Measurements from ENCODE around the gene ATL3.

ATL3 gene

DNA sequence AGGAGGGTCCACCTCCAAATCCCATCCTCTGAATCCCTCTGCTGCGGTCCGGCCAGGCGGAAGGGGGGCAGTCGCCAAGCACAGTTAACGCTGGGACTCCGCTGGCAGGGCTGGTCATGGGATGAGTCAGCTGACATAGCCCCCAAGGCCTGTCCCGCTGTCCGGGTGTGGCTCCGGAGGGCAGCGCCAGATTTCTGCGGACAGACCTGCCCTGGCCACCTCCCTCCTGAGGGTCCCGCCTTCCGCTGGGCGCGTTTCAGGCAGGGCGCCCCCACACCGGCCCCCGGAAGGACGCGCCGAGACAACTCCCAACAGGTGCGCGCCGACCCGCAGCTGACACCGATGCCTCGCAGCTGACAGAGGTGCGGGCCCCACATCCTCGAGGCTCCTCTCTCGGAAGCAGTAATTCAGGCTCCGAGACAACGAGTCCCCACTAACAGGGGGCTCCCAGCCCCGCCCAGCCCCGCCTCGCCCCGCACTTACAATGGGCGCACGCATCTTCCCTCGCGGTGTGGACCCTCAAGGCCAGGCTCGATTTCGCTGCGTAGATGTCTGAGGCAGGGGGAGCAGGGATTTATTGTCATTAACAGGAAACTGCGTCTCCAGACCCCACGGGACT is 57.5 kb downstream of the ATL3 start:
- DNase-seq (ENCODE audit: low read depth) = no peak
- peak overlapping the region; percentile 73 for H3K4me3 ChIP-seq (ENCODE audit: low read length)
- TF ChIP-seq, protein P1, sequence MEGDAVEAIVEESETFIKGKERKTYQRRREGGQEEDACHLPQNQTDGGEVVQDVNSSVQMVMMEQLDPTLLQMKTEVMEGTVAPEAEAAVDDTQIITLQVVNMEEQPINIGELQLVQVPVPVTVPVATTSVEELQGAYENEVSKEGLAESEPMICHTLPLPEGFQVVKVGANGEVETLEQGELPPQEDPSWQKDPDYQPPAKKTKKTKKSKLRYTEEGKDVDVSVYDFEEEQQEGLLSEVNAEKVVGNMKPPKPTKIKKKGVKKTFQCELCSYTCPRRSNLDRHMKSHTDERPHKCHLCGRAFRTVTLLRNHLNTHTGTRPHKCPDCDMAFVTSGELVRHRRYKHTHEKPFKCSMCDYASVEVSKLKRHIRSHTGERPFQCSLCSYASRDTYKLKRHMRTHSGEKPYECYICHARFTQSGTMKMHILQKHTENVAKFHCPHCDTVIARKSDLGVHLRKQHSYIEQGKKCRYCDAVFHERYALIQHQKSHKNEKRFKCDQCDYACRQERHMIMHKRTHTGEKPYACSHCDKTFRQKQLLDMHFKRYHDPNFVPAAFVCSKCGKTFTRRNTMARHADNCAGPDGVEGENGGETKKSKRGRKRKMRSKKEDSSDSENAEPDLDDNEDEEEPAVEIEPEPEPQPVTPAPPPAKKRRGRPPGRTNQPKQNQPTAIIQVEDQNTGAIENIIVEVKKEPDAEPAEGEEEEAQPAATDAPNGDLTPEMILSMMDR (conservative IDR thresholded peaks at IDR 0.05; ENCODE audit: low read depth, low read length) = no peak

DNA sequence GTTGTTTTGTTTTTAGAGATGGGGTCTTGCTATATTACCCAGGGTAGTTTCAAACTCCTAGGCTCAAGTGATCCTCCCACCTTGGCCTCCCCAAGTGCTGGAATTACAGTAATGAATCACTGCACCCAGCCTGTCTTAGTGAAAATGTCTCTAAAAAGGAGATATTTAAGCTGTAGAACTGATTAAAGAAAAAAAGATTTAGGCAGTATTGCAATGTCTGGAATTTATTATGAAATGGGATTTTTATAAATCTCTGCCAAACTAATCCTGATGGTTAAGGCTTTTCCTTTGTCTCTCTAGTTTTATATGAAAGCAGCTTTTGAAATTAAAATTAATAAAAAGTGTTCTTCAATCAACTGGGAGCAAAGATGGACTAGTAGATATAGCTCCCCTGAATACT is 59.0 kb downstream of the ATL3 start:
- peak overlapping the region; percentile 73 for H3K4me3 ChIP-seq (ENCODE audit: low read length)
- TF ChIP-seq, protein P1 (conservative IDR thresholded peaks at IDR 0.05; ENCODE audit: low read depth, low read length) = no peak
- DNase-seq (ENCODE audit: low read depth) = no peak

DNA sequence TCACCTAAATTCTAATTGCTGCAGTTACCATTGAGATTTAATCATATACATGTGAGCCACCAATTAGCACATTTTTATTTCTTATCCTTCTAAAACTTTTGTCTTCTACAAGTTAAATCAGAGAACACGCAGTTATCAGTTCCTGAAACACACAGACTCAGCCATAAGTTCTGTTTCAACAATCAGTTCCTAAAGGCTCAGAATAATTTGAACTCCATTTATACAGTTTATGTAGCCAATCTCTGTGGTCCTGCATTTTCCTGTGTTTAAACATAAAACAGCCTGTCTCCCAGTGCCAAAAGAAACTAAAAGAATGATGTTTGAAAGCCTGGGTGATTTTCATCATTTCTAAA is 59.8 kb downstream of the ATL3 start:
- no peak for DNase-seq (ENCODE audit: low read depth)
- H3K4me3 ChIP-seq (ENCODE audit: low read length) = no peak overlapping the region
- TF ChIP-seq, protein P1 (conservative IDR thresholded peaks at IDR 0.05; ENCODE audit: low read depth, low read length) = no peak

- DNase-seq (ENCODE audit: low read depth) = no peak
- H3K4me3 ChIP-seq (ENCODE audit: low read length) = no peak overlapping the region
- TF ChIP-seq, protein P1 (conservative IDR thresholded peaks at IDR 0.05; ENCODE audit: low read depth, low read length) = no peak
Observed at GRCh38 chr11:63610604-63611394, 60.4 kb downstream of the ATL3 start.

- TF ChIP-seq, protein P1 (conservative IDR thresholded peaks at IDR 0.05; ENCODE audit: low read depth, low read length) = no peak
- no peak overlapping the region for H3K4me3 ChIP-seq (ENCODE audit: low read length)
- DNase-seq (ENCODE audit: low read depth) = no peak
Observed at GRCh38 chr11:63609971-63610580, 61.1 kb downstream of the ATL3 start.

DNA sequence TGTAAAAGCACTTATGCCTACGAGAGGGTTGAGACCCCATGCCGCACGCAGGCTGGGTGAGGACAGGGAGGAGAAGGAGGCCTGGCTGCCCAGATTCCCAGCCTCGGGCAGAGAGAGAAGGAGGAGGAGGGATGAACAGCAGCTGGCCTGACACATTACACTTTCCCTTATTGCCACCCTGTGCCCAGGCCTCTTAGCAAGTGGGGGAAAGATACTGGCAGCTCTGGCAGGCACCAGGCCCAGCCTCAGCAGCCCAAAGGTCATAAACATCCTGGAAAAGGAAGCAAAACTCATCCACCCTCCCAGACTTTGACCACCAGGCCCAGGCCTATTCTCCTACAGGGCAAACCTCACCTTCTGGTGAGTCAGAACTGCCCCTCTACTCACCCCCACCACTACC is 61.6 kb downstream of the ATL3 start:
- H3K4me3 ChIP-seq (ENCODE audit: low read length) = no peak overlapping the region
- DNase-seq (ENCODE audit: low read depth) = no peak
- TF ChIP-seq, protein P1 (conservative IDR thresholded peaks at IDR 0.05; ENCODE audit: low read depth, low read length) = no peak
